ENCODE results near the gene NCAPG.

Gene NCAPG

GRCh38 chr4:17877661-17878060, 66.9 kb downstream of the NCAPG start:
- no peak overlapping the region for H3K4me3 ChIP-seq (ENCODE audit: control insufficient read depth, low read depth, low read length)
- no peak for DNase-seq (ENCODE audit: low read depth)
- no peak for TF ChIP-seq CTCF (IDR thresholded peaks at IDR 0.05; ENCODE audit: control insufficient read depth, insufficient read depth, low read depth, low read length, missing control alignments)

- no peak for DNase-seq (ENCODE audit: low read depth)
- no peak for TF ChIP-seq CTCF (IDR thresholded peaks at IDR 0.05; ENCODE audit: control insufficient read depth, insufficient read depth, low read depth, low read length, missing control alignments)
- no peak overlapping the region for H3K4me3 ChIP-seq (ENCODE audit: control insufficient read depth, low read depth, low read length)
Measured at GRCh38 chr4:17884063-17884462, 73.3 kb downstream of the NCAPG start.

- H3K4me3 ChIP-seq (ENCODE audit: control insufficient read depth, low read depth, low read length), result no peak overlapping the region
- no peak for DNase-seq (ENCODE audit: low read depth)
- no peak for TF ChIP-seq CTCF (IDR thresholded peaks at IDR 0.05; ENCODE audit: control insufficient read depth, insufficient read depth, low read depth, low read length, missing control alignments)
Measured at GRCh38 chr4:17884511-17884910, 73.7 kb downstream of the NCAPG start.

GRCh38 chr4:17889692-17890091, 78.9 kb downstream of the NCAPG start:
- DNase-seq (ENCODE audit: low read depth), result no peak
- TF ChIP-seq CTCF (IDR thresholded peaks at IDR 0.05; ENCODE audit: control insufficient read depth, insufficient read depth, low read depth, low read length, missing control alignments), result no peak
- no peak overlapping the region for H3K4me3 ChIP-seq (ENCODE audit: control insufficient read depth, low read depth, low read length)

- no peak for DNase-seq (ENCODE audit: low read depth)
- H3K4me3 ChIP-seq (ENCODE audit: control insufficient read depth, low read depth, low read length), result no peak overlapping the region
- TF ChIP-seq CTCF (IDR thresholded peaks at IDR 0.05; ENCODE audit: control insufficient read depth, insufficient read depth, low read depth, low read length, missing control alignments), result no peak
Measured at GRCh38 chr4:17894421-17894820, 83.6 kb downstream of the NCAPG start.
